Osteoblast (primary cell): ENCODE data around the gene TAB3. TPM values are rescaled to one million over a fixed set of nuclear protein-coding genes. Genes with fewer than 3 reads are reported as not detected.
"Not testable (repeated sequence)": the region's sequence is repeated elsewhere in the genome, so short reads cannot be mapped to it uniquely, and the experiment has no call there.

Source experiments
- DNase-seq: peaks from one replicate; pipeline ENCODE4 v3.0.0; 2011; ENCODE audit warnings: low spot score, mixed read lengths; ENCODE audit not compliant: insufficient read length; ENCODE audit errors: missing footprints
- H2AFZ ChIP-seq: 2 replicates; pipeline ENCODE4 v1.6.0; 2011; ENCODE audit warnings: mild to moderate bottlenecking, low read length
- H3K27ac ChIP-seq: 2 replicates; pipeline ENCODE4 v1.5.1; 2011; ENCODE audit warnings: mild to moderate bottlenecking, low read depth, low read length, moderate library complexity
- H3K27me3 ChIP-seq: 2 replicates; pipeline ENCODE4 v1.6.0; 2012; ENCODE audit warnings: mild to moderate bottlenecking, control low read depth, inconsistent platforms, low read length, moderate library complexity; ENCODE audit not compliant: insufficient read depth
- H3K36me3 ChIP-seq: 2 replicates; pipeline ENCODE4 v1.5.1; 2011; ENCODE audit warnings: mild to moderate bottlenecking, low read length, control low read depth, moderate library complexity; ENCODE audit not compliant: insufficient read depth
- H3K4me1 ChIP-seq: 2 replicates; pipeline ENCODE4 v1.5.1; 2011; ENCODE audit warnings: mild to moderate bottlenecking, low read length, control low read depth, moderate library complexity; ENCODE audit not compliant: insufficient read depth
- H3K4me2 ChIP-seq: 2 replicates; pipeline ENCODE4 v1.6.0; 2011; ENCODE audit warnings: mild to moderate bottlenecking, low read length; ENCODE audit not compliant: insufficient read depth
- H3K4me3 ChIP-seq: fragments of 200-600 bp; sonication (generic); 3 replicates; pipeline ENCODE4 v1.5.1; 2012; ENCODE audit warnings: mild to moderate bottlenecking, low read length, inconsistent platforms; ENCODE audit not compliant: insufficient read depth
- H3K79me2 ChIP-seq: 2 replicates; pipeline ENCODE4 v1.6.0; 2012; ENCODE audit warnings: mild to moderate bottlenecking, low read length, control low read depth, inconsistent platforms; ENCODE audit not compliant: insufficient read depth
- H3K9me3 ChIP-seq: 2 replicates; pipeline ENCODE4 v1.5.1; 2011; ENCODE audit warnings: low read depth, low read length, control low read depth
- H4K20me1 ChIP-seq: 2 replicates; pipeline ENCODE4 v1.6.0; 2012; ENCODE audit warnings: mild to moderate bottlenecking, low read length, control low read depth; ENCODE audit not compliant: insufficient read depth
- total RNA-seq: library from RNA; depleted of rRNA; stranded (reverse); fragments of >200 nt; gene quantifications from 2 replicates; pipeline ENCODE4 v1.2.3, GENCODE V29; 2012
- TF ChIP-seq, protein P1 (sequence below): IDR thresholded peaks from 2 replicates; pipeline ENCODE4 v1.5.1; 2011; ENCODE audit warnings: mild to moderate bottlenecking, low read depth, low read length, moderate library complexity; ENCODE audit errors: extremely low read depth

The TAB3 gene
- total RNA-seq, 1 donor = 15.2 TPM

DNA sequence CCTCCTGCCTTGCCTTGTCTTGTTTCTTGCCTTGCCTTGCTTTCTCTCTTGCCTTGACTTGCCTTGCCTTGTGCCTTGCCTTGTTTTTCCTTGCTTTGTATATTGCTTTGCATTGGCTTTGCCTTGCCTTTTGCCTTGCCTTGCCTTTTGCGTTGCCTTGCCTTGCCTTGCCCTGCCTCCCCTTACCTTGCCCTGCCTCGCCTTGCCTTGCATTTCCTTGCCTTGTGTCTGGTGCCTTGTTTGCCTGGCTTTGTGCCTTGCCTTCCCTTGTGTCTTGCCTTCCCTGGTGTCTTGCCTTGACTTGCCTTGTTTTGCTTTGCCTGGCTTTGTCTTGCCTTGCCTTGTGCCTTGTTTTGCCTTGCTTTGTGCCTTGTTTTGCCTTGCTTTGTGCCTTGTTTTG, 89.7 kb downstream of the TAB3 start:
- Histone ChIP-seq H3K36me3 (no peaks in the 10 kb centered on the region), H3K4me1 (no peaks in the 10 kb centered on the region), H3K9me3 (peaks cover 8% of the 10 kb centered on the region), H3K4me2 (no peak overlapping the region), H3K27ac (no peak overlapping the region), H3K79me2 (no peaks in the 10 kb centered on the region), H2AFZ (no peak overlapping the region), H4K20me1 (no peaks in the 10 kb centered on the region), H3K27me3 (no peaks in the 10 kb centered on the region), H3K4me3 (no peak overlapping the region)
- TF ChIP-seq, protein P1, sequence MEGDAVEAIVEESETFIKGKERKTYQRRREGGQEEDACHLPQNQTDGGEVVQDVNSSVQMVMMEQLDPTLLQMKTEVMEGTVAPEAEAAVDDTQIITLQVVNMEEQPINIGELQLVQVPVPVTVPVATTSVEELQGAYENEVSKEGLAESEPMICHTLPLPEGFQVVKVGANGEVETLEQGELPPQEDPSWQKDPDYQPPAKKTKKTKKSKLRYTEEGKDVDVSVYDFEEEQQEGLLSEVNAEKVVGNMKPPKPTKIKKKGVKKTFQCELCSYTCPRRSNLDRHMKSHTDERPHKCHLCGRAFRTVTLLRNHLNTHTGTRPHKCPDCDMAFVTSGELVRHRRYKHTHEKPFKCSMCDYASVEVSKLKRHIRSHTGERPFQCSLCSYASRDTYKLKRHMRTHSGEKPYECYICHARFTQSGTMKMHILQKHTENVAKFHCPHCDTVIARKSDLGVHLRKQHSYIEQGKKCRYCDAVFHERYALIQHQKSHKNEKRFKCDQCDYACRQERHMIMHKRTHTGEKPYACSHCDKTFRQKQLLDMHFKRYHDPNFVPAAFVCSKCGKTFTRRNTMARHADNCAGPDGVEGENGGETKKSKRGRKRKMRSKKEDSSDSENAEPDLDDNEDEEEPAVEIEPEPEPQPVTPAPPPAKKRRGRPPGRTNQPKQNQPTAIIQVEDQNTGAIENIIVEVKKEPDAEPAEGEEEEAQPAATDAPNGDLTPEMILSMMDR = no peak
- DNase-seq = no peak

DNA sequence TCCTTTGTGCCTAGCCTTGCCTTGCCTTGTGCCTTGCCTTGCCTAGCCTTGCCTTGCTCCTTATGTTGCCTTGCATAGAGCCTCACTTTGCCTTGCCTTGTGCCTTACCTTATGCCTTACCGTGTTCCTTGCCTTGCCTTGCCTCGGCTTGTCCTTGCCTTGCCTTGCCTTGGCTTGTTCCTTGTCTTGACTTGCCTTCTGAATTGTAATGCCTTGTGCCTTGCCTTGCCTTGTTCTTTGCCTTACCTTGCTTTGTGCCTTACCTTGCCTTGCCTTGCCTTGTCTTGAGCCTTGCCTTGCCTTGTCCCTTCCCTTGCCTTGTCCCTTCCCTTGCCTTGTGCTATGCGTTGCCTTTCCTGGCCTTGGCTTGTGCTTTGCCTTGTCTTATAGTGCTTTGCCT, 90.2 kb downstream of the TAB3 start:
- Histone ChIP-seq H2AFZ (no peak overlapping the region), H3K4me3 (no peak overlapping the region), H4K20me1 (no peaks in the 10 kb centered on the region), H3K27me3 (no peaks in the 10 kb centered on the region), H3K27ac (no peak overlapping the region), H3K4me2 (no peak overlapping the region), H3K79me2 (no peaks in the 10 kb centered on the region), H3K4me1 (no peaks in the 10 kb centered on the region), H3K36me3 (no peaks in the 10 kb centered on the region), H3K9me3 (peaks cover 6% of the 10 kb centered on the region)
- TF ChIP-seq, protein P1 = no peak
- no peak for DNase-seq

DNA sequence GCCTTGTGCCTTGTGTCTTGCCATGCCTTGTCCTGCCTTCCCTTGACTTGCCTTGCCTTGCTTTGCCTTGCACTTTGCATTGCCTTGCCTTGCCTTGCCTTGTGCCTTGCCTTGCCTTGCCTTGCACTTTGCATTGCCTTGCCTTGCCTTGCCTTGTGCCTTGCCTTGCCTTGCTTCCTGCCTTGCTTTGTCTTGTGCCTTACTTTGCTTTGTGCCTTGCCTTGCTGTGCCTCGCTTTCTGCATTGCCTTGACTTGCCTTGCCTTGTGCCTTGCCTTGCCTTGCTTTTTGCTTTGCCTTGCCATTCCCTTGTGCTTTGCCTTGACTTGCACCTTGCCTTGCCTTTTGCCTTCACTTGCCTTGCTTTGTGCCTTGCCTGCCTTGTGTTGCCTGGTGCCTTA, 91.8 kb downstream of the TAB3 start:
- not testable (repeated sequence) for H3K27me3 ChIP-seq, DNase-seq

DNA sequence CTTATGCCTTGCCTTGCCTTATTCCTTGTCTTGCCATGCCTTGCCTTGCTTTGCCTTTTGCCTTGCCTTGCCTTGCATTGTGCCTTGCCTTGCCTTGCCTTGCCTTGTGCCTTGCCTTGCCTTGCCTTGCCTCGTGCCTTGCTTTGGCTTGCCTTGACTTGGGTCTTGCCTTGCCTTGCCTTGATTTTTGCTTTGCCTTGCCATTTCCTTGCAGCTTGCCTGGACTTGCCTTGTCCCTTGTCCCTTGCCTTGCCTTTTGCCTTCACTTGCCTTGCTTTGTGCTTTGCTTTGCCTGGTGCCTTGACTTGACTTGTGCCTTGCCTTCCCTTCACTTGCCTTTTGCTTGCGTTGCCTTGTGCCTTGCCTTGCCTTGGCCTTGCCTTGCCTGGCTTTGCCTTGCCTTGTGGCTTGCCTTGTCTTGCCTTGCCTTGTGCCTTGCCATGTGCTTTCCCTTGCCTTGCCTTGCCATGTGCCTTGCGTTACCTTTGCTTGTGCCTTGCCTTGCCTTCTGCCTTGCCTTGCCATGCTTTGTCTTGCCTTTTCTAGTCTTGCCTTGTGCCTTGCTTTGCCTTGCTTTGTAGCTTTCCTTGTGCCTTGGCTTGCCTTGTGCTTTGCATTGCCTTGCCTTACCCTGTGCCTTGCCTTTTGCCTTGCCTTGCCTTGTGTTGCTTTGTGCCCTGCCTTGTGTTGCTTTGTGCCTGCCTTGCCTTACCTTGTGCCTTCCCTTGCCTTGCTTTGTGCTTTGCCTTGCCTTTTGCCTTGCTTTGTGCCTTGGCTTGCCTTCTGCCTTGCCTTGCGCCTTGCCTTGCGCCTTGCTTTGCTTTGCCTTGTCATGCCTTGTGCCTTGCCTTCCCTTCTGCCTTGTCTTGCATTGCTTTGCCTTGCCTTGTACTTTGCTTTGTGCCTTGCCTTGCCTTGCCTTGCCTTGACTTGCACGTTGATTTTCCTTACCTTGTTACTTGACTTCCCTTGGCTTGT, 92.8 kb downstream of the TAB3 start:
- H3K36me3 ChIP-seq = no peaks in the 10 kb centered on the region
- no peak overlapping the region for H3K4me2 ChIP-seq
- H3K27ac ChIP-seq = no peak overlapping the region
- TF ChIP-seq, protein P1 = no peak
- H3K79me2 ChIP-seq = no peaks in the 10 kb centered on the region
- no peaks in the 10 kb centered on the region for H3K27me3 ChIP-seq
- no peaks in the 10 kb centered on the region for H4K20me1 ChIP-seq
- H3K4me3 ChIP-seq = no peak overlapping the region
- no peaks in the 10 kb centered on the region for H3K4me1 ChIP-seq
- H3K9me3 ChIP-seq = peaks cover 12% of the 10 kb centered on the region
- DNase-seq = peak; percentile 27
- H2AFZ ChIP-seq = no peak overlapping the region

More for the DNA sequence above, 91.8 kb downstream of the TAB3 start:
- H3K27ac ChIP-seq, H3K9me3 ChIP-seq, H3K4me2 ChIP-seq, H2AFZ ChIP-seq, H4K20me1 ChIP-seq, H3K4me3 ChIP-seq, H3K79me2 ChIP-seq, H3K36me3 ChIP-seq, H3K4me1 ChIP-seq: not testable (repeated sequence)
